ENCODE measurements around the gene CES3.

GRCh38 chr16:67016143-67016542 lies 55.1 kb downstream of the CES3 start:
- TF ChIP-seq CTCF (IDR thresholded peaks at IDR 0.05) (no peak), POLR2A (IDR thresholded peaks at IDR 0.05) (no peak)
